ENCODE data around the gene SLC38A1.
"Not testable (repeated sequence)": the region's sequence is repeated elsewhere in the genome, so short reads cannot be mapped to it uniquely, and the experiment has no call there.

- TF ChIP-seq CTCF (IDR thresholded peaks at IDR 0.05; ENCODE audit: borderline replicate concordance, extremely low read depth, low read length, poor library complexity, severe bottlenecking); EZH2 (IDR thresholded peaks at IDR 0.05; ENCODE audit: borderline replicate concordance, low read depth, low read length, severe bottlenecking): not testable (repeated sequence)
These were observed 16.3 kb upstream of the SLC38A1 start for GRCh38 chr12:46285177-46285576.
